Panc1 (cell line): ENCODE measurements around the gene KCTD1. TPM values are rescaled to one million over a fixed set of nuclear protein-coding genes. Genes with fewer than 3 reads are reported as not detected.
"Not testable (repeated sequence)": the region's sequence is repeated elsewhere in the genome, so short reads cannot be mapped to it uniquely, and the experiment has no call there.

Experiments
- ATAC-seq: fragments of 200-7000 bp; cut with Tn5 transposase; 2 replicates; pipeline ENCODE4 v1.9.1; 2020; ENCODE audit warnings: mild to moderate bottlenecking, moderate library complexity
- BruUV-seq: library from RNA; stranded (reverse); fragments of 400-500 nt; replicated peaks from 2 replicates; lab custom pipeline; 2021; lab: Mats Ljungman, UMichigan
- CTCF ChIA-PET: fragments of 300-600 bp; sonication (Branson Sonifier 250); formaldehyde crosslinking; loops from one replicate; lab custom pipeline; 2022; ENCODE audit warnings: antibody characterized with exemption; lab: Charles Lee
- POLR2A ChIA-PET: fragments of 300-600 bp; sonication (Branson Sonifier 250); formaldehyde crosslinking; loops from one replicate; lab custom pipeline; 2022; ENCODE audit warnings: antibody characterized with exemption; lab: Charles Lee
- DNase-seq: peaks from one replicate; pipeline ENCODE4 v3.0.0-alpha.2; 2010; ENCODE audit warnings: low read depth, low spot score
- H3K27ac ChIP-seq: 2 replicates; pipeline ENCODE4 v1.5.1; 2011; ENCODE audit warnings: mild to moderate bottlenecking, low read length, inconsistent platforms
- H3K27me3 ChIP-seq: fragments of 200-500 bp; sonication (Bioruptor generic); 2 replicates; pipeline ENCODE4 v1.6.0; 2014; ENCODE audit warnings: low read length, inconsistent platforms; ENCODE audit not compliant: control insufficient read depth, insufficient read depth
- H3K36me3 ChIP-seq: fragments of 200-500 bp; sonication (Bioruptor generic); 2 replicates; pipeline ENCODE4 v1.5.1; 2014; ENCODE audit warnings: inconsistent platforms, mild to moderate bottlenecking, low read length, moderate library complexity; ENCODE audit not compliant: control insufficient read depth, insufficient read depth
- H3K4me1 ChIP-seq: 2 replicates; pipeline ENCODE4 v1.5.1; 2011; ENCODE audit warnings: inconsistent platforms, mild to moderate bottlenecking, low read length, moderate library complexity; ENCODE audit not compliant: control insufficient read depth, insufficient read depth
- H3K4me3 ChIP-seq, 2 experiments: 2 replicates each; pipeline ENCODE4 v1.5.1; 2011 to 2012; ENCODE audit warnings: low read depth in 2 of 2, low read length in 2 of 2, mild to moderate bottlenecking in 2 of 2, inconsistent platforms in 1 of 2, moderate library complexity in 1 of 2
- H3K9me3 ChIP-seq: fragments of 200-500 bp; sonication (Bioruptor generic); 2 replicates; pipeline ENCODE4 v1.5.1; 2014; ENCODE audit warnings: low read depth, mild to moderate bottlenecking, inconsistent platforms, low read length, moderate library complexity; ENCODE audit not compliant: control insufficient read depth, insufficient read depth
- CTCF ChIP-seq: fragments of 450-650 bp; IDR thresholded peaks from 2 replicates; pipeline ENCODE4 v1.5.1; 2017; ENCODE audit warnings: mild to moderate bottlenecking
- POLR2AphosphoS5 ChIP-seq: IDR thresholded peaks from 2 replicates; pipeline ENCODE4 v1.6.1; 2012; ENCODE audit warnings: mild to moderate bottlenecking, low read depth, low read length, moderate library complexity
- SIN3A ChIP-seq: IDR thresholded peaks from 2 replicates; pipeline ENCODE4 v1.6.1; 2012; ENCODE audit warnings: low read depth, mild to moderate bottlenecking, low read length, moderate library complexity, borderline replicate concordance; ENCODE audit not compliant: insufficient read depth
- TCF7L2 ChIP-seq: IDR thresholded peaks from 2 replicates; pipeline ENCODE4 v1.6.1; 2011; ENCODE audit warnings: mild to moderate bottlenecking, low read depth, low read length, inconsistent platforms
- in situ Hi-C: cut with HindIII; loops from 2 replicates; pipeline ENCODE4 v1.10.0; 2016; ENCODE audit warnings: low sequenced_read_pairs, low pct_unique_long_range_greater_than_20kb
- intact Hi-C: fragments of 100-400 bp; cut with micrococcal nuclease; formaldehyde crosslinking; loops from one replicate; pipeline ENCODE4 v1.10.0; 2022; ENCODE audit not compliant: unreplicated experiment
- total RNA-seq: library from RNA; stranded (reverse); gene quantifications from one replicate; pipeline ENCODE4 v1.2.1, GENCODE V29; 2021; ENCODE audit not compliant: unreplicated experiment
- TF ChIP-seq, protein P1 (sequence below), 2 experiments: IDR thresholded peaks; 2 replicates each; pipeline ENCODE4 v1.6.1; 2011 to 2012; ENCODE audit warnings: low read depth in 2 of 2, control low read depth in 1 of 2, low read length in 1 of 2, mild to moderate bottlenecking in 1 of 2, moderate library complexity in 1 of 2; ENCODE audit not compliant: insufficient read depth in 1 of 2

KCTD1 gene
- total RNA-seq, 1 experiment from 2014 or later: 34.4 TPM

- Histone ChIP-seq H3K27me3 (no peaks in the 10 kb centered on the region), H3K4me3 (no peak overlapping the region), H3K4me1 (no peaks in the 10 kb centered on the region), H3K36me3 (no peaks in the 10 kb centered on the region), H3K27ac (no peak overlapping the region), H3K9me3 (peaks cover 7% of the 10 kb centered on the region; the same call in 1 of the 2 replicates)
- ATAC-seq: no peak
- BruUV-seq: no TSS peak
- in situ Hi-C loops: no loop called here
- intact Hi-C loops: no loop called here
- POLR2A ChIA-PET: no interaction called here
- CTCF ChIA-PET: no interaction called here
- no peak for DNase-seq
- TF ChIP-seq TCF7L2 (no peak), POLR2AphosphoS5 (no peak), CTCF (no peak), SIN3A (no peak)
- TF ChIP-seq, protein P1, sequence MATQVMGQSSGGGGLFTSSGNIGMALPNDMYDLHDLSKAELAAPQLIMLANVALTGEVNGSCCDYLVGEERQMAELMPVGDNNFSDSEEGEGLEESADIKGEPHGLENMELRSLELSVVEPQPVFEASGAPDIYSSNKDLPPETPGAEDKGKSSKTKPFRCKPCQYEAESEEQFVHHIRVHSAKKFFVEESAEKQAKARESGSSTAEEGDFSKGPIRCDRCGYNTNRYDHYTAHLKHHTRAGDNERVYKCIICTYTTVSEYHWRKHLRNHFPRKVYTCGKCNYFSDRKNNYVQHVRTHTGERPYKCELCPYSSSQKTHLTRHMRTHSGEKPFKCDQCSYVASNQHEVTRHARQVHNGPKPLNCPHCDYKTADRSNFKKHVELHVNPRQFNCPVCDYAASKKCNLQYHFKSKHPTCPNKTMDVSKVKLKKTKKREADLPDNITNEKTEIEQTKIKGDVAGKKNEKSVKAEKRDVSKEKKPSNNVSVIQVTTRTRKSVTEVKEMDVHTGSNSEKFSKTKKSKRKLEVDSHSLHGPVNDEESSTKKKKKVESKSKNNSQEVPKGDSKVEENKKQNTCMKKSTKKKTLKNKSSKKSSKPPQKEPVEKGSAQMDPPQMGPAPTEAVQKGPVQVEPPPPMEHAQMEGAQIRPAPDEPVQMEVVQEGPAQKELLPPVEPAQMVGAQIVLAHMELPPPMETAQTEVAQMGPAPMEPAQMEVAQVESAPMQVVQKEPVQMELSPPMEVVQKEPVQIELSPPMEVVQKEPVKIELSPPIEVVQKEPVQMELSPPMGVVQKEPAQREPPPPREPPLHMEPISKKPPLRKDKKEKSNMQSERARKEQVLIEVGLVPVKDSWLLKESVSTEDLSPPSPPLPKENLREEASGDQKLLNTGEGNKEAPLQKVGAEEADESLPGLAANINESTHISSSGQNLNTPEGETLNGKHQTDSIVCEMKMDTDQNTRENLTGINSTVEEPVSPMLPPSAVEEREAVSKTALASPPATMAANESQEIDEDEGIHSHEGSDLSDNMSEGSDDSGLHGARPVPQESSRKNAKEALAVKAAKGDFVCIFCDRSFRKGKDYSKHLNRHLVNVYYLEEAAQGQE (IDR thresholded peaks at IDR 0.05; ENCODE audit: insufficient read depth in 1 of 2, low read depth in 2 of 2, low read length in 1 of 2): no peak
These were observed 109.4 kb downstream of the KCTD1 start for GRCh38 chr18:26438980-26439379.

DNA sequence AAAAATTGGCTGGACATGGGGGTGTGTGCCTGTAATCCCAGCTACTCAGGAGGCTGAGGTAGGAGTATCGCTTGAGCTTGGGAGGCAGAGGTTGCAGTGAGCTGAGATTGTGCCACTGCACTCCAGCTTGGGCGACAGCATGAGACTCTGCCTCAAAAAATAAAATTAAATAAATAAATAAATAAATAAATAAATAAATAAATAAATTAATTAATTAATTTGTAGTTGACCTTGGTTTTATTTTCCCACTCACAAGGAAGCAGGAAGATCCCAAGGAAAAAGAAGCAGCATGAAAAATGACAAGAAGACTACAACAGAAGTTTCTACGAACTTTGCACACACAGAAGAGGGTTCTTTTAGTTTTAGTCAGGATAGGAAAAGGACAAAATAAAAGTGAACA, 110.7 kb downstream of the KCTD1 start:
- H3K27ac ChIP-seq, BruUV-seq, DNase-seq, in situ Hi-C loops, CTCF ChIA-PET, H3K4me1 ChIP-seq, H3K9me3 ChIP-seq, H3K27me3 ChIP-seq, H3K4me3 ChIP-seq, intact Hi-C loops, ATAC-seq, H3K36me3 ChIP-seq: not testable (repeated sequence)
- POLR2A ChIA-PET: interaction anchor here (0.8 kb wide), 1 partner anchor 409 kb away, joined by 4 read pairs; no protein-coding TSS in a partner anchor

DNA sequence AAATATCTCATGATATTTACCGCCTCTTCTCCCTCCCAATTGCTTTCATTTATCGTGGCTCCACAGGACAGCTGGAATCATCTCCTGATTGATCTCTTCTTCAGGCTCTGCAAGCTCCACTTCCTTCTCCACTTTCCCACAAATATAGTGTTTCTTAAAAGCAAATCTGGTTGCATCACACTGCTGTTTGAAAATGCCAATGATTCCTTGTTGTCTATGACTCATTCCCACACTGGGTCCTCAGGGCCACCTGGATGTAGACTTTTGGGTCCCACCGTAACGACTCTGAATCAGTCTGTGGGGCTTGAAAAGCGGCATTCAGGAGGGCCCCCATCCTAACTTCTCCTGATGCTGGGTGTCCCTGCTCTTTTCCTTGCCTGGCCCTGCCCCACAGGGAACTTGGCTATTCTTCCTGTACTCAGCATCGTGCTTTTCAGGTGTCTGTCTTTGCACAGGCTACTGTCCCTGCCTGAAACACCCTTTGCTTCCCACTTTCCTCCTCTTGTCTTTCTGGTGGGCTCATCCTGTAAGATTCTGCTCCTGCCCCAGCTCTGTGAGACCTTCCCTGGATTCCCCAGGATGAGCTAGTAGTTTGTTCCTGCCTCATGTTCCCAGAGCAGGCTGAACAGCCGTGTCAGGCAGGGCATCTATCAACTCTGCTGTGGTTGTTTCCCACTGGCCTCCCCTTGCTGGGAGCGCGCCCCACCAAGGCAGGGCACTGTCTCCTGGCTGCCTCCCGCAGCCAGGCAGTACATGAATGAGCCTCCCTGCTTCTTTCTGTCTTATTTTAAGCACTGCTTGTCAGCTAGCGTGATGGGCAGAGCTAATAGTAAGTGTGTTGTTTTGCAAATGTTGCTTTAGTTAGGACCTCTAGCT, 111.9 kb downstream of the KCTD1 start:
- H3K9me3 ChIP-seq: no peaks in the 10 kb centered on the region
- in situ Hi-C loops: no loop called here
- intact Hi-C loops: no loop called here
- ATAC-seq: no peak; the same call in 1 of the 2 replicates
- CTCF ChIA-PET: no interaction called here
- H3K4me3 ChIP-seq: no peak overlapping the region
- TF ChIP-seq POLR2AphosphoS5: no peak
- TF ChIP-seq, protein P1 (IDR thresholded peaks at IDR 0.05; ENCODE audit: insufficient read depth in 1 of 2, low read depth in 2 of 2, low read length in 1 of 2): no peak
- no peak for TF ChIP-seq TCF7L2
- TF ChIP-seq SIN3A: no peak
- TF ChIP-seq CTCF: no peak
- H3K27me3 ChIP-seq: no peaks in the 10 kb centered on the region
- POLR2A ChIA-PET: no interaction called here
- peak; percentile 15 for DNase-seq
- no TSS peak for BruUV-seq
- H3K36me3 ChIP-seq: no peaks in the 10 kb centered on the region
- H3K27ac ChIP-seq: no peak overlapping the region; the same call in 1 of the 2 replicates
- H3K4me1 ChIP-seq: no peaks in the 10 kb centered on the region
